ENCODE measurements around the gene ACP1. TPM values are rescaled to one million over a fixed set of nuclear protein-coding genes. Genes with fewer than 3 reads are reported as not detected.

ACP1 gene
- total RNA-seq, 1 donor from 2014 or later, result 236 TPM

GRCh38 chr2:320561-320960 lies 55.8 kb downstream of the ACP1 start:
- Mint-ChIP-seq H3K36me3 (peaks cover 12% of the 10 kb centered on the region), H3K27ac (peak overlapping the region; percentile 75), H3K4me3 (no peak overlapping the region), H3K9me3 (peaks cover 34% of the 10 kb centered on the region), H3K27me3 (ENCODE audit: insufficient read depth, low read depth) (peaks cover 9% of the 10 kb centered on the region), H3K4me1 (peaks cover 43% of the 10 kb centered on the region)
- Histone ChIP-seq H4K20me1 (ENCODE audit: low read depth) (no peaks in the 10 kb centered on the region), H3F3A (ENCODE audit: low read depth) (peaks cover 9% of the 10 kb centered on the region), H3K4me1 (peaks cover 11% of the 10 kb centered on the region), H3K79me2 (ENCODE audit: low read depth) (no peaks in the 10 kb centered on the region), H3K9me3 (ENCODE audit: low read depth) (no peaks in the 10 kb centered on the region), H3K27me3 (no peaks in the 10 kb centered on the region), H3K27ac (no peak overlapping the region), H3K4me3 (no peak overlapping the region), H3K4me2 (no peak overlapping the region), H3K36me3 (no peaks in the 10 kb centered on the region), H3K9ac (no peak overlapping the region), H2AFZ (replicated peaks) (no peak overlapping the region)
- no peak for TF ChIP-seq CTCF (IDR thresholded peaks at IDR 0.05)
- TF ChIP-seq EZH2phosphoT487 (IDR thresholded peaks at IDR 0.05), result no peak
- no peak for TF ChIP-seq EZH2 (IDR thresholded peaks at IDR 0.05)
- DNase-seq (ENCODE audit: low spot score), result no peak

- Mint-ChIP-seq H3K9me3 (peaks cover 46% of the 10 kb centered on the region), H3K4me3 (no peak overlapping the region), H3K4me1 (peaks cover 25% of the 10 kb centered on the region), H3K27me3 (ENCODE audit: insufficient read depth, low read depth) (peaks cover 7% of the 10 kb centered on the region), H3K36me3 (peaks cover 12% of the 10 kb centered on the region), H3K27ac (no peak overlapping the region)
- Histone ChIP-seq H3K79me2 (ENCODE audit: low read depth) (no peaks in the 10 kb centered on the region), H3K4me2 (no peak overlapping the region), H3K9me3 (ENCODE audit: low read depth) (no peaks in the 10 kb centered on the region), H3K27ac (no peak overlapping the region), H3F3A (ENCODE audit: low read depth) (peaks cover 8% of the 10 kb centered on the region), H3K9ac (no peak overlapping the region), H4K20me1 (ENCODE audit: low read depth) (no peaks in the 10 kb centered on the region), H3K4me3 (no peak overlapping the region), H3K4me1 (peaks cover 6% of the 10 kb centered on the region), H2AFZ (replicated peaks) (no peak overlapping the region), H3K27me3 (no peaks in the 10 kb centered on the region), H3K36me3 (no peaks in the 10 kb centered on the region)
- DNase-seq (ENCODE audit: low spot score), result no peak
- TF ChIP-seq EZH2phosphoT487 (IDR thresholded peaks at IDR 0.05), result no peak
- TF ChIP-seq CTCF (IDR thresholded peaks at IDR 0.05), result no peak
- no peak for TF ChIP-seq EZH2 (IDR thresholded peaks at IDR 0.05)
Observed at GRCh38 chr2:322326-322725, 57.6 kb downstream of the ACP1 start.

GRCh38 chr2:323035-323434 lies 58.3 kb downstream of the ACP1 start:
- peaks cover 12% of the 10 kb centered on the region for H3K36me3 Mint-ChIP-seq
- no peaks in the 10 kb centered on the region for H3K36me3 ChIP-seq

More at GRCh38 chr2:323035-323434, 58.3 kb downstream of the ACP1 start:
- H3K79me2 ChIP-seq (ENCODE audit: low read depth), result no peaks in the 10 kb centered on the region
- no peak for DNase-seq (ENCODE audit: low spot score)
- Mint-ChIP-seq H3K9me3 (peaks cover 51% of the 10 kb centered on the region), H3K27me3 (ENCODE audit: insufficient read depth, low read depth) (peaks cover 7% of the 10 kb centered on the region), H3K27ac (no peak overlapping the region), H3K4me1 (peaks cover 18% of the 10 kb centered on the region), H3K4me3 (no peak overlapping the region)
- H3K9ac ChIP-seq, result no peak overlapping the region
- H3K4me2 ChIP-seq, result no peak overlapping the region
- H3K4me1 ChIP-seq, result no peaks in the 10 kb centered on the region
- H4K20me1 ChIP-seq (ENCODE audit: low read depth), result no peaks in the 10 kb centered on the region
- H3F3A ChIP-seq (ENCODE audit: low read depth), result peaks cover under 1% of the 10 kb centered on the region
- no peak overlapping the region for H3K27ac ChIP-seq
- TF ChIP-seq EZH2 (IDR thresholded peaks at IDR 0.05) (no peak), CTCF (IDR thresholded peaks at IDR 0.05) (no peak), EZH2phosphoT487 (IDR thresholded peaks at IDR 0.05) (no peak)
- no peak overlapping the region for H2AFZ ChIP-seq (replicated peaks)
- no peaks in the 10 kb centered on the region for H3K9me3 ChIP-seq (ENCODE audit: low read depth)
- no peak overlapping the region for H3K4me3 ChIP-seq
- H3K27me3 ChIP-seq, result no peaks in the 10 kb centered on the region

Other genes with a start within 250 kb of the ACP1 start
- gene FAM110C, start 218.4 kb upstream of the ACP1 start, total RNA-seq (ENCODE audit: low replicate concordance), result 0.50 and 0.65 TPM in 2 replicates
- 24.3 and 47.9 TPM in 2 replicates for gene SH3YL1, start 915 bp upstream of the ACP1 start, total RNA-seq (ENCODE audit: low replicate concordance)
- not detected in 2 replicates for gene ALKAL2, start 23.1 kb downstream of the ACP1 start, total RNA-seq (ENCODE audit: low replicate concordance)